B cell (primary cell): ENCODE data around the gene LPAR5. TPM values are rescaled to one million over a fixed set of nuclear protein-coding genes. Genes with fewer than 3 reads are reported as not detected.
A peak's percentile ranks its signal among the peaks of the same experiment; 100 is the strongest.

Source experiments
- ATAC-seq: fragments of 200-7000 bp; cut with Tn5 transposase; one replicate; pipeline ENCODE4 v1.10.0; 2021; ENCODE audit warnings: low read depth, mild to moderate bottlenecking, moderate number of reproducible peaks, moderate library complexity
- CTCF ChIA-PET: fragments of 350-600 bp; sonication (Branson Sonifier 250); formaldehyde crosslinking; loops from one replicate; lab custom pipeline; 2021; ENCODE audit warnings: antibody characterized with exemption, inconsistent platforms; lab: Charles Lee
- POLR2A ChIA-PET: fragments of 350-600 bp; sonication (Branson Sonifier 250); formaldehyde crosslinking; loops from one replicate; lab custom pipeline; 2021; ENCODE audit warnings: antibody characterized with exemption; lab: Charles Lee
- DNase-seq: peaks from one replicate; pipeline ENCODE4 v3.0.0; 2013
- H2AFZ ChIP-seq: 2 replicates; pipeline ENCODE4 v1.6.1; 2012; ENCODE audit warnings: mild to moderate bottlenecking, low read depth, low read length; ENCODE audit not compliant: insufficient read depth, poor library complexity, severe bottlenecking
- H3K27ac ChIP-seq, 2 donors: 1 replicate in 1 of 2; 2 replicates in 1 of 2; pipeline ENCODE4 v1.5.1; 2012 to 2013; ENCODE audit warnings: low read length in 2 of 2, mild to moderate bottlenecking in 2 of 2, moderate library complexity in 1 of 2
- H3K27me3 ChIP-seq, 4 experiments: fragments of 200-600 bp in 1 of 4; sonication (generic) in 1 of 4; replicated peaks in 1 of 4; 1 replicate in 2 of 4; 2 replicates in 2 of 4; pipeline versions ENCODE4 v1.6.1 to v1.7.0; 2013 to 2016; ENCODE audit warnings: low read length in 3 of 4, mild to moderate bottlenecking in 2 of 4, mixed read lengths in 1 of 4, moderate library complexity in 1 of 4; ENCODE audit not compliant: insufficient read depth in 4 of 4, control insufficient read depth in 3 of 4; ENCODE audit errors: control extremely low read depth in 1 of 4
- H3K36me3 ChIP-seq, 2 experiments: replicated peaks in 1 of 2; 1 replicate in 1 of 2; 2 replicates in 1 of 2; pipeline versions ENCODE4 v1.6.1 to v1.7.1; 2013; ENCODE audit warnings: low read length in 1 of 2; ENCODE audit not compliant: insufficient read depth in 2 of 2, control insufficient read depth in 1 of 2; ENCODE audit errors: control extremely low read depth in 1 of 2, extremely low read depth in 1 of 2
- H3K4me1 ChIP-seq, 2 donors: fragments of 200-600 bp in 1 of 2; sonication (generic) in 1 of 2; 1 replicate in 1 of 2; 2 replicates in 1 of 2; pipeline versions ENCODE4 v1.5.1 to v1.6.1; 2013 to 2017; ENCODE audit warnings: low read length in 2 of 2; ENCODE audit not compliant: control insufficient read depth in 2 of 2, insufficient read depth in 2 of 2
- H3K4me2 ChIP-seq: replicated peaks from 2 replicates; pipeline ENCODE3; 2012; ENCODE audit warnings: mild to moderate bottlenecking, low read depth, low read length; ENCODE audit not compliant: poor library complexity, severe bottlenecking
- H3K4me3 ChIP-seq, 5 experiments: fragments of 200-600 bp in 1 of 5; sonication (generic) in 1 of 5; 1 replicate in 3 of 5; 2 replicates in 2 of 5; pipeline versions ENCODE4 v1.5.1 to v1.7.0; 2011 to 2016; ENCODE audit warnings: low read length in 4 of 5, mild to moderate bottlenecking in 4 of 5, low read depth in 2 of 5, control low read depth in 1 of 5, moderate library complexity in 1 of 5; ENCODE audit not compliant: insufficient read depth in 1 of 5; ENCODE audit errors: control extremely low read depth in 1 of 5, extremely low read depth in 1 of 5
- H3K79me2 ChIP-seq: fragments of 200-600 bp; sonication (generic); one replicate; pipeline ENCODE4 v1.6.0; 2016; ENCODE audit warnings: low read length; ENCODE audit not compliant: control insufficient read depth, insufficient read depth
- H3K9ac ChIP-seq: fragments of 200-600 bp; sonication (generic); 2 replicates; pipeline ENCODE4 v1.6.1; 2017; ENCODE audit warnings: mild to moderate bottlenecking, low read length, moderate library complexity
- H3K9me3 ChIP-seq, 3 donors: one replicate each; pipeline versions ENCODE4 v1.6.1 to v1.7.1; 2013; ENCODE audit warnings: low read length in 2 of 3; ENCODE audit not compliant: control insufficient read depth in 2 of 3, insufficient read depth in 1 of 3; ENCODE audit errors: control extremely low read depth in 1 of 3
- H4K20me1 ChIP-seq: 2 replicates; pipeline ENCODE4 v1.6.0; 2012; ENCODE audit warnings: mild to moderate bottlenecking, low read length; ENCODE audit not compliant: insufficient read depth, control insufficient read depth, poor library complexity, severe bottlenecking
- H3K27ac Mint-ChIP-seq: one replicate; pipeline ENCODE4 v1.8.0; 2021; ENCODE audit warnings: mixed read lengths
- H3K27me3 Mint-ChIP-seq: one replicate; pipeline ENCODE4 v1.8.0; 2021; ENCODE audit warnings: mixed read lengths
- H3K4me1 Mint-ChIP-seq: one replicate; pipeline ENCODE4 v1.8.0; 2021; ENCODE audit warnings: mixed read lengths
- H3K4me3 Mint-ChIP-seq: one replicate; pipeline ENCODE4 v1.8.0; 2021; ENCODE audit warnings: mixed read lengths
- H3K9me3 Mint-ChIP-seq: one replicate; pipeline ENCODE4 v1.8.0; 2022; ENCODE audit warnings: mixed read lengths; ENCODE audit not compliant: insufficient read depth
- CTCF ChIP-seq: fragments of 200-600 bp; IDR thresholded peaks from one replicate; pipeline ENCODE4 v1.8.0; 2022; ENCODE audit warnings: antibody characterized with exemption, mild to moderate bottlenecking
- EZH2 ChIP-seq: IDR thresholded peaks from 2 replicates; pipeline ENCODE4 v1.6.1; 2012; ENCODE audit warnings: borderline replicate concordance, low read depth, mild to moderate bottlenecking, moderate library complexity, low read length; ENCODE audit not compliant: insufficient read depth, poor library complexity, severe bottlenecking
- WGBS: methylation state at CpG from one replicate; pipeline ENCODE4 v1.1.5; 2013; ENCODE audit warnings: missing lambda C conversion rate; ENCODE audit not compliant: insufficient coverage; 5-methylcytosine and 5-hydroxymethylcytosine counted together
- intact Hi-C: fragments of 100-400 bp; cut with micrococcal nuclease; formaldehyde crosslinking; loops from one replicate; pipeline ENCODE4 v1.10.0; 2022
- polyA plus RNA-seq: library from polyadenylated mRNA; depleted of rRNA; stranded (reverse); fragments of >200 nt; gene quantifications from 2 replicates; pipeline ENCODE4 v1.2.3, GENCODE V29; 2012
- total RNA-seq, 2 donors: library from RNA; stranded (reverse); fragments of 120-200 nt in 1 of 2; gene quantifications; 1 replicate in 1 of 2; 2 replicates in 1 of 2; pipeline versions ENCODE4 v1.2.3 to v1.2.4, GENCODE V29; 2013 to 2022

The LPAR5 gene
- total and polyA plus RNA-seq, 2 donors (not counting 1 experiment from before 2014, with no cell fraction given), result 29.0 to 59.6 TPM

- H3K27ac Mint-ChIP-seq, result peak overlapping the region; percentile 83
- Histone ChIP-seq H4K20me1 (no peaks in the 10 kb centered on the region), H3K27ac (peak overlapping the region; percentile 36 to 59), H3K4me3 (peak overlapping the region in 1 of 5 experiments; percentile 6), H3K27me3 (no peaks in the 10 kb centered on the region), H2AFZ (peak overlapping the region; percentile 65), H3K4me2 (peak overlapping the region; percentile 60), H3K36me3 (peaks cover 0 to 9% of the 10 kb centered on the region in 2 experiments), H3K9me3 (peaks cover 0 to 14% (median 0%) of the 10 kb centered on the region in 3 donors), H3K79me2 (peaks cover 43% of the 10 kb centered on the region), H3K9ac (peak overlapping the region; percentile 21), H3K4me1 (peaks cover 33 to 55% of the 10 kb centered on the region in 2 donors)
- ChIA-PET CTCF (interaction anchor here (0.6 to 2.6 kb wide), 11 partner anchors 8 to 106 kb away, joined by 3 to 24 read pairs (median 4); partner anchors contain the start of gene LPAR5), POLR2A (interaction anchor here (0.5 to 4.6 kb wide), 7 partner anchors 8 to 215 kb away, joined by 3 to 25 read pairs (median 4); partner anchors contain the start of genes LPAR5 and ZNF384)
- DNase-seq (peak; percentile 50), ATAC-seq (peak; percentile 29)
- whole genome bisulfite sequencing, result 5% methylated on average over 4 of the region's 6 CpGs
- no peaks in the 10 kb centered on the region for H3K9me3 Mint-ChIP-seq
- intact Hi-C loops, result loop anchor here (1.0 kb wide), 1 partner anchor 8 kb away; the partner anchor contains the start of gene LPAR5
- H3K4me1 Mint-ChIP-seq, result peaks cover 55% of the 10 kb centered on the region
- H3K27me3 Mint-ChIP-seq, result no peaks in the 10 kb centered on the region
- no peak for TF ChIP-seq CTCF
- TF ChIP-seq EZH2, result no peak
- H3K4me3 Mint-ChIP-seq, result peak overlapping the region; percentile 48
Measured at GRCh38 chr12:6643569-6644256, 8.0 kb upstream of the LPAR5 start.

- Histone ChIP-seq H3K4me1 (peaks cover 52 to 64% of the 10 kb centered on the region in 2 donors), H4K20me1 (no peaks in the 10 kb centered on the region), H3K36me3 (no peaks in the 10 kb centered on the region), H2AFZ (no peak overlapping the region), H3K79me2 (peaks cover 58% of the 10 kb centered on the region), H3K9me3 (peaks cover 0 to 14% (median 0%) of the 10 kb centered on the region in 3 donors), H3K27ac (no peak overlapping the region), H3K9ac (no peak overlapping the region), H3K4me3 (no peak overlapping the region), H3K27me3 (no peaks in the 10 kb centered on the region), H3K4me2 (no peak overlapping the region)
- Mint-ChIP-seq H3K9me3 (no peaks in the 10 kb centered on the region), H3K4me1 (peaks cover 64% of the 10 kb centered on the region), H3K27me3 (no peaks in the 10 kb centered on the region), H3K27ac (no peak overlapping the region), H3K4me3 (no peak overlapping the region)
- no peak for ATAC-seq
- ChIA-PET POLR2A (no interaction called here), CTCF (interaction anchor here (0.5 to 0.7 kb wide), 3 partner anchors 32 to 281 kb away, joined by 3 to 5 read pairs (median 3); partner anchors contain the start of gene ZNF384)
- DNase-seq, result no peak
- WGBS, result 91% methylated on average over 4 of the region's 4 CpGs
- intact Hi-C loops, result no loop called here
- TF ChIP-seq CTCF, result no peak
- TF ChIP-seq EZH2, result no peak
Measured at GRCh38 chr12:6641131-6641530, 5.4 kb upstream of the LPAR5 start.
